Vagina (tissue), 2 donors: ENCODE results near the gene ADAM21.
"Not testable (repeated sequence)": the region's sequence is repeated elsewhere in the genome, so short reads cannot be mapped to it uniquely, and the experiment has no call there.

Source experiments
- POLR2A ChIP-seq, 2 donors: fragments of 450-650 bp; IDR thresholded peaks; one replicate each; pipeline ENCODE4 v1.6.1; 2017; ENCODE audit warnings: antibody characterized with exemption in 2 of 2, mild to moderate bottlenecking in 2 of 2, moderate library complexity in 2 of 2
- TF ChIP-seq, protein P1 (sequence below), 3 experiments: fragments of 450-650 bp in 2 of 3; fragments of 200-600 bp in 1 of 3; sonication (generic) in 1 of 3; IDR thresholded peaks; one replicate each; pipeline ENCODE4 v1.5.1; 2017 to 2019; ENCODE audit warnings: antibody characterized with exemption in 3 of 3, mild to moderate bottlenecking in 2 of 3, moderate library complexity in 2 of 3

DNA sequence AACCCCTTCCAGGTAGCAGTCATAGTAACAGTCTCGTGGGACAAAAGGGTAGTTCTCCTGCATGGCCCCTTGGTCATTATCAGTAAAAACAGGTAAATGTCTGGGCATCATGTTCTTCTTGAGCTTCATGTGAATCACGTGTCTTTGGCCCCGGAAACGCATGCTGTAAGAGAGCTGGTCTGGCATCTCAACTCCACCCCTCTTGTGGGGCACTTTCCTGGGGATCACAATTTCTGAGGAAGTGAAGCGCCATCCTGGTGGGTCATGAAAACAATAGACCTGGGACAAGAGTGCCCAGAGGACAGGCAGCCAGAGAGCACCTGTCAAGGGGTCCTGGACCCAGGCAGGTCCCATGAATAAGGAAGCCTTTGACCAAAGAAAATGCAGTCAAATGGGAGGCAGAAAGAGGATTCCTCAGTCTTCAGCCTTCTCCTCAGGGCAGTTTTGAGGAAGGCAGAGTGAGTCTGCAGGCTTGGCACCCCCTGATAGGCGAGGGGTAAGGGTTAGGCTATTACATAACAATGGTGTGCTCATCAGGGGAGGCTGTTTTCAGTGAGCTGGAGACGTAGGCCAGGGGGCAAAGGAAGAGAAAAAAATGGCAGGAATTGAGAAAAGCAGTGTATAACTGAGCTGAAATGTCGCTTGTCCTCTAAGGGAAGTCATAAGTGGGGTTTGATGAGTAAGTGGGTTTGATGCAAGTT lies 19.0 kb downstream of the ADAM21 start:
- TF ChIP-seq POLR2A (IDR thresholded peaks at IDR 0.05), result not testable (repeated sequence)
- TF ChIP-seq, protein P1, sequence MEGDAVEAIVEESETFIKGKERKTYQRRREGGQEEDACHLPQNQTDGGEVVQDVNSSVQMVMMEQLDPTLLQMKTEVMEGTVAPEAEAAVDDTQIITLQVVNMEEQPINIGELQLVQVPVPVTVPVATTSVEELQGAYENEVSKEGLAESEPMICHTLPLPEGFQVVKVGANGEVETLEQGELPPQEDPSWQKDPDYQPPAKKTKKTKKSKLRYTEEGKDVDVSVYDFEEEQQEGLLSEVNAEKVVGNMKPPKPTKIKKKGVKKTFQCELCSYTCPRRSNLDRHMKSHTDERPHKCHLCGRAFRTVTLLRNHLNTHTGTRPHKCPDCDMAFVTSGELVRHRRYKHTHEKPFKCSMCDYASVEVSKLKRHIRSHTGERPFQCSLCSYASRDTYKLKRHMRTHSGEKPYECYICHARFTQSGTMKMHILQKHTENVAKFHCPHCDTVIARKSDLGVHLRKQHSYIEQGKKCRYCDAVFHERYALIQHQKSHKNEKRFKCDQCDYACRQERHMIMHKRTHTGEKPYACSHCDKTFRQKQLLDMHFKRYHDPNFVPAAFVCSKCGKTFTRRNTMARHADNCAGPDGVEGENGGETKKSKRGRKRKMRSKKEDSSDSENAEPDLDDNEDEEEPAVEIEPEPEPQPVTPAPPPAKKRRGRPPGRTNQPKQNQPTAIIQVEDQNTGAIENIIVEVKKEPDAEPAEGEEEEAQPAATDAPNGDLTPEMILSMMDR (IDR thresholded peaks at IDR 0.05), result not testable (repeated sequence)
